Measurements from ENCODE around the gene ATP8A2. TPM values are rescaled to one million over a fixed set of nuclear protein-coding genes. Genes with fewer than 3 reads are reported as not detected.

Gene ATP8A2
- total RNA-seq, 4 donors from 2014 or later: 0.13 to 0.24 (median 0.20) TPM

DNA sequence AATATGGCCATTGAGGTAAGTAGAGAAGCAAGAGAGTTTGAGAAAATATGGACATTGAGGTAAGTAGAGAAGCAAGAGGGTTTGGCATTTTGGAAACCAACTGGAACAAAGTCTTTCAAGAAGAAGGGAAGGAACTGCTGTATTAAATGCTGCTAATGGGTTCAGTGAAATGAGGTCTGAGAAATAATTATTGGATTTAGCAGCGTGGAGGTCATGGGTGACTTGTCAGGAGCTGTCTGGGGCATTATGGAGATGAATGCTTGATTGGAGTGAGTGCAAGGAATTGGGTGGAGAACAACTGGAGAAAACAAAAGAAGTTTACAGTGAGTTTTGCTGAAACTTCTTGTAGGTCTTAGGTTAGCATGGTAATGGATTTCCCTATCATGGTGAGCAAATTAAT is 232.3 kb downstream of the ATP8A2 start:
- TF ChIP-seq, protein P1, sequence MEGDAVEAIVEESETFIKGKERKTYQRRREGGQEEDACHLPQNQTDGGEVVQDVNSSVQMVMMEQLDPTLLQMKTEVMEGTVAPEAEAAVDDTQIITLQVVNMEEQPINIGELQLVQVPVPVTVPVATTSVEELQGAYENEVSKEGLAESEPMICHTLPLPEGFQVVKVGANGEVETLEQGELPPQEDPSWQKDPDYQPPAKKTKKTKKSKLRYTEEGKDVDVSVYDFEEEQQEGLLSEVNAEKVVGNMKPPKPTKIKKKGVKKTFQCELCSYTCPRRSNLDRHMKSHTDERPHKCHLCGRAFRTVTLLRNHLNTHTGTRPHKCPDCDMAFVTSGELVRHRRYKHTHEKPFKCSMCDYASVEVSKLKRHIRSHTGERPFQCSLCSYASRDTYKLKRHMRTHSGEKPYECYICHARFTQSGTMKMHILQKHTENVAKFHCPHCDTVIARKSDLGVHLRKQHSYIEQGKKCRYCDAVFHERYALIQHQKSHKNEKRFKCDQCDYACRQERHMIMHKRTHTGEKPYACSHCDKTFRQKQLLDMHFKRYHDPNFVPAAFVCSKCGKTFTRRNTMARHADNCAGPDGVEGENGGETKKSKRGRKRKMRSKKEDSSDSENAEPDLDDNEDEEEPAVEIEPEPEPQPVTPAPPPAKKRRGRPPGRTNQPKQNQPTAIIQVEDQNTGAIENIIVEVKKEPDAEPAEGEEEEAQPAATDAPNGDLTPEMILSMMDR (IDR thresholded peaks at IDR 0.05): no peak
- TF ChIP-seq POLR2AphosphoS5 (IDR thresholded peaks at IDR 0.05) (no peak), EP300 (IDR thresholded peaks at IDR 0.05) (no peak), POLR2A (IDR thresholded peaks at IDR 0.05) (no peak)
- H3K27me3 ChIP-seq: peaks cover 6% of the 10 kb centered on the region
- H3K36me3 ChIP-seq: no peaks in the 10 kb centered on the region
- H3K4me3 ChIP-seq: no peak overlapping the region
- no peak for DNase-seq (ENCODE audit: low spot score in 2 of 2)
- H3K9me3 ChIP-seq: no peaks in the 10 kb centered on the region
- H3K4me1 ChIP-seq: no peaks in the 10 kb centered on the region
- 91% methylated on average over 1 of the region's 1 CpG for WGBS
- no peak overlapping the region for H3K27ac ChIP-seq

DNA sequence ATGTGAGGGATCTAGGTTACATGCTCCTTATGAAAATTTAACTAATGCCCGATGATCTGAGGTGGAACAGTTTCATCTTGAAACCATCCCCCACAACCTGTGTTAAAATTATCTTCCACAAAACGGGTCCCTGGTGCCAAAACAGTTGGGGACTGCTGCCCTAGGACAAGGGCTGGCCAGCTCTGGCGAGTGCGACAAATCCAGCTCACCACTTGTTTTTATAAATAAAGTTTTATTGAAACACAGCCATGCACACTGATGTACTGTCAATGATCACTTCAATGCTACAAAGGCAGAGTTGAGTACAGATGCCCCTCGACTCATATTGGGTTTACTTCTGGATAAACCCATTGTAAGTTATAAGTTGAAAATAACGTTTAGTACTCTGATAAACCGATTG is 235.3 kb downstream of the ATP8A2 start:
- no peaks in the 10 kb centered on the region for H3K36me3 ChIP-seq
- no peak overlapping the region for H3K4me3 ChIP-seq
- peaks cover 6% of the 10 kb centered on the region for H3K27me3 ChIP-seq
- TF ChIP-seq POLR2A (IDR thresholded peaks at IDR 0.05) (no peak), POLR2AphosphoS5 (IDR thresholded peaks at IDR 0.05) (no peak)
- TF ChIP-seq, protein P1 (IDR thresholded peaks at IDR 0.05): no peak
- no peak overlapping the region for H3K27ac ChIP-seq
- H3K4me1 ChIP-seq: no peaks in the 10 kb centered on the region
- 73% methylated on average over 7 of the region's 7 CpGs for WGBS
- DNase-seq (ENCODE audit: low spot score in 2 of 2): no peak
- no peaks in the 10 kb centered on the region for H3K9me3 ChIP-seq

DNA sequence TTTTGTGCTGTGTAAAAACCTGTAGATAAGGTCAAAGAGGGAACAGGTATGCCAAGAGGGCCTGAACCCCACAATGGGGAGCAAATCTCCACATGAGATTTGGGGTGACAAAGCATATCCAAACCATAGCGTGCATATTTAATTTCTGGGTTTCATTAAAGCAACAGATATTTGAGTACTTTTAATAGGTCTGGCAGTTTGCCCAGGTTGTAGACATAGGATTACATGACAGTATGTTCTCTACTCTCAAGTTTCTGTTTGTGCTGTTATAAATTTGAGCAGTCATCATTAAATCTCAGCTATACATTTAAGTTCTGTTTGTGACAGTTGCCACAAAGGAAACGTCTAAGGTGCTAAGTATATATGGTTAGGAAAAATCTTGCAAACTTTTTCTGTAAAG is 236.4 kb downstream of the ATP8A2 start:
- TF ChIP-seq POLR2AphosphoS5 (IDR thresholded peaks at IDR 0.05) (no peak), POLR2A (IDR thresholded peaks at IDR 0.05) (no peak), EP300 (IDR thresholded peaks at IDR 0.05) (no peak)
- TF ChIP-seq, protein P1 (IDR thresholded peaks at IDR 0.05): no peak
- Histone ChIP-seq H3K27ac (no peak overlapping the region), H3K9me3 (no peaks in the 10 kb centered on the region), H3K4me1 (no peaks in the 10 kb centered on the region), H3K36me3 (no peaks in the 10 kb centered on the region), H3K4me3 (no peak overlapping the region), H3K27me3 (peaks cover 4% of the 10 kb centered on the region)
- no peak for DNase-seq (ENCODE audit: low spot score in 2 of 2)
- WGBS: 34% methylated on average over 2 of the region's 2 CpGs

- 40% methylated on average over 1 of the region's 1 CpG for WGBS
- Histone ChIP-seq H3K27me3 (peaks cover 5% of the 10 kb centered on the region), H3K4me1 (no peaks in the 10 kb centered on the region), H3K36me3 (no peaks in the 10 kb centered on the region), H3K27ac (no peak overlapping the region), H3K9me3 (no peaks in the 10 kb centered on the region), H3K4me3 (no peak overlapping the region)
- TF ChIP-seq POLR2A (IDR thresholded peaks at IDR 0.05) (no peak), POLR2AphosphoS5 (IDR thresholded peaks at IDR 0.05) (no peak), EP300 (IDR thresholded peaks at IDR 0.05) (no peak)
- TF ChIP-seq, protein P1 (IDR thresholded peaks at IDR 0.05): no peak
- DNase-seq (ENCODE audit: low spot score in 2 of 2): no peak
Observed at GRCh38 chr13:25616674-25617073, 244.9 kb downstream of the ATP8A2 start.

- Histone ChIP-seq H3K36me3 (no peaks in the 10 kb centered on the region), H3K9me3 (no peaks in the 10 kb centered on the region), H3K4me3 (no peak overlapping the region), H3K27me3 (peaks cover 5% of the 10 kb centered on the region), H3K27ac (no peak overlapping the region), H3K4me1 (no peaks in the 10 kb centered on the region)
- TF ChIP-seq EP300 (IDR thresholded peaks at IDR 0.05): no peak
- TF ChIP-seq, protein P1 (IDR thresholded peaks at IDR 0.05): no peak
- no peak for TF ChIP-seq POLR2AphosphoS5 (IDR thresholded peaks at IDR 0.05)
- no peak for TF ChIP-seq POLR2A (IDR thresholded peaks at IDR 0.05)
- WGBS: 85% methylated on average over 5 of the region's 5 CpGs
- DNase-seq (ENCODE audit: low spot score in 2 of 2): no peak
Observed at GRCh38 chr13:25619897-25620296, 248.1 kb downstream of the ATP8A2 start.
